CD4-positive, alpha-beta T cell treated with Interleukin-17A for 1 hour (primary cell): ENCODE results near the gene PIGT.

Experiments used
- DNase-seq: peaks from one replicate; pipeline ENCODE4 v3.0.0-alpha.2; 2020

PIGT gene

GRCh38 chr20:45415822-45416637 lies at the start of gene PIGT:
Gene PIGT, plus strand, starts transcription at chr20:45416141. Its CDS starts 16 bp downstream, at chr20:45416157.
- peak; percentile 92 for DNase-seq

GRCh38 chr20:45366192-45366591 lies 49.7 kb upstream of the PIGT start:
- no peak for DNase-seq

GRCh38 chr20:45366631-45367030 lies 49.3 kb upstream of the PIGT start:
- no peak for DNase-seq

GRCh38 chr20:45367126-45367525 lies 48.8 kb upstream of the PIGT start:
- DNase-seq: no peak

- peak; percentile 63 for DNase-seq
These were observed 47.5 kb upstream of the PIGT start for GRCh38 chr20:45368221-45368980.

- no peak for DNase-seq
These were observed 45.3 kb upstream of the PIGT start for GRCh38 chr20:45370571-45371160.

GRCh38 chr20:45372241-45372640 lies 43.7 kb upstream of the PIGT start:
- no peak for DNase-seq

- DNase-seq: no peak
These were observed 43.1 kb upstream of the PIGT start for GRCh38 chr20:45372646-45373352.

- peak; percentile 90 for DNase-seq
These were observed 42.4 kb upstream of the PIGT start for GRCh38 chr20:45373353-45374100.

GRCh38 chr20:45374101-45374467 lies 41.9 kb upstream of the PIGT start:
- DNase-seq: no peak

- DNase-seq: no peak
These were observed 41.0 kb upstream of the PIGT start for GRCh38 chr20:45374966-45375365.

- no peak for DNase-seq
These were observed 38.7 kb upstream of the PIGT start for GRCh38 chr20:45377269-45377668.

GRCh38 chr20:45378191-45378590 lies 37.8 kb upstream of the PIGT start, which contains the start of gene TP53TG5:
Gene TP53TG5, minus strand, starts transcription at chr20:45378325. Its CDS starts 89 bp downstream, at chr20:45378236.
- no peak for DNase-seq

- DNase-seq: no peak
These were observed 28.7 kb upstream of the PIGT start for GRCh38 chr20:45387274-45387673.

- no peak for DNase-seq
These were observed 25.0 kb upstream of the PIGT start for GRCh38 chr20:45390931-45391330.

- DNase-seq: no peak
These were observed 24.4 kb upstream of the PIGT start for GRCh38 chr20:45391559-45391958.

- DNase-seq: no peak
These were observed 23.2 kb upstream of the PIGT start for GRCh38 chr20:45392733-45393132.

- DNase-seq: no peak
These were observed 21.5 kb upstream of the PIGT start for GRCh38 chr20:45394221-45395113.

- no peak for DNase-seq
These were observed 20.9 kb upstream of the PIGT start for GRCh38 chr20:45395114-45395415.

GRCh38 chr20:45399018-45399417 lies 16.9 kb upstream of the PIGT start:
- DNase-seq: no peak

GRCh38 chr20:45400346-45401031 lies 15.5 kb upstream of the PIGT start:
- DNase-seq: no peak
